ENCODE measurements around the gene ZFYVE26.
"Not testable (repeated sequence)": the region's sequence is repeated elsewhere in the genome, so short reads cannot be mapped to it uniquely, and the experiment has no call there.

Gene ZFYVE26

DNA sequence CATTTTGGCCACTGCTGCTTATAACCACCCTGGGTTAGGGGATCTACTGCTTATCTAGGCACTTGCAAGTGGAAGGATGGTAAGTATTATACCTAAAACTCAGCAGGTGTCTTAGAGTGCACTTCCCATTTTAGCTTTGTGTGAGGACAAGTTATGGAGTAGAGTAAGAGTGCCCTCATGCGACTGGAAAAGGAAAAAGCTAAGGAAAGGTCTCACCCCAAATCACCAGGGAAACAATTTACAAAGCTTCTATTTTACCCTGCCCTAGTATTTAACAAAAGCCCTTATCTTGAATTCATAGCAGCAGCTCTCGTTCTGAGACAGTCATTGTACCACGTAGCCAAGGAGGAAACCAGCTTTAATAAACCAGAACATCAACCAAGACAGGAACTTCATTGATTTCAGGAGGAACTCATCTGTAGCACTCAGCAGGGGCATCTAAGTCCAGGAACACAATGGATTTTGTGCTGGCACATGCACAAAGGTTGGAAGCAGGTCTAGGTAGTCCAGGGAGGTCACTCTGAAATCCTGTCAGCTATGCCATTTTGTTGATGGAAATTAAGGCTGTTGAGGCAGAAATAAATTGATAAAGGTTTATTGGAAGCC lies 111.8 kb downstream of the ZFYVE26 start:
- DNase-seq: no peak

DNA sequence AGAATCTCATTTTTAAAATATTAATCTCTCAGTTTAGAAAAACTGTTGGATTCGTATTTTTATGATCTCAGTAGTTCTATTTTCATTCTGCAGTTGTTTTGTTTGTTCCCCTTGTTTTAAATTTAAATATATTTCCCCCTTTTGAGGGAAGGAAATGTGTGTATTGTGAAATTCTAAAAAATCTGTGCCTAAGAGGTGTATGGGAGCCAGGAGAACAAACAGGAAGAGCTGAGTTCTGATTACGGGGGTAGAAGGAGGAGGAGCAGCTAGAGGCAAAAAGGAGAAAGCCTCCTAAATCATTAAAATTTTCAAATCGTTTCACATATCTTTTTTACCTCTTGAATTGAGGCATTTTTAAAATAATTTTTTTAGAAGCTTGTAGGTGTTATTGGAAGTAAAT lies 112.4 kb downstream of the ZFYVE26 start:
- no peak for DNase-seq

DNA sequence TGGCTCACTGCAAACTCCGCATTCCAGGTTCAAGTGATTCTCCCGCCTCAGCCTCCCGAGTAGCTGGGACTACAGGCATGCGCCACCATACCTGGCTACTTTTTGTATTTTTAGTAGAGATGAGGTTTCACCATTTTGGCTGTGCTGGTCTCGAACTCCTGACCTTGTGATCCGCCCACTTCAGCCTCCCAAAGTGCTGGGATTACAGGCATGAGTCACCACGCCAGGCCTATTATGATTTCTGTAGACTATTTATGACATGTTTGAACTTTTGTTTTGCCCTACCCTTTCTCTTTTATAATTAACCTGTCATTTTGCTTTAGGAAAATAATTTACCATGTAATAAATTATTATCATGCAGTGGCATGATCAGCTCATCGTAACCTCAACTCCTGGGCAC lies 114.9 kb downstream of the ZFYVE26 start, which contains the start of gene RDH12:
TSS of gene RDH12 (plus strand) at position 395 of the 400 bp plus-strand sequence. CDS start 20,757 bp downstream, outside the sequence.
- DNase-seq: not testable (repeated sequence)

DNA sequence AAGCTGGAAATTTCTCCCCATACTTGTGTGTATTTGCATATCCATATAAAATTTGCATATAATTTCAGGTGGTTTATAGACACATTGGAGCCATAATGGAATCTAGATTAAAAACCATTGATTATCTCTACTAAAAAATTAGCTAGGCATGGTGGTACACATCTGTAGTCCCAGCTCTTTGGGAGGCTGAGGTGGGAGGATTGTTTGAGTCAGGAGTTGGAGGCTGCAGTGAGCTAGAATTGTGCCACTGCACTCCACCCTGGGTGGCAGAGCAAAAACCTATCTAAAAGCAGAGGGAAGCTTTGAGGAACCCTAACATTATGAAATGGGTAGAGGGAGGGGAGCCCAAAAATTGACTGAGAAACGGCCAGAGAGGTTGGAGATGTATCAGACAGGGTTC lies 118.2 kb downstream of the ZFYVE26 start:
- DNase-seq: no peak

DNA sequence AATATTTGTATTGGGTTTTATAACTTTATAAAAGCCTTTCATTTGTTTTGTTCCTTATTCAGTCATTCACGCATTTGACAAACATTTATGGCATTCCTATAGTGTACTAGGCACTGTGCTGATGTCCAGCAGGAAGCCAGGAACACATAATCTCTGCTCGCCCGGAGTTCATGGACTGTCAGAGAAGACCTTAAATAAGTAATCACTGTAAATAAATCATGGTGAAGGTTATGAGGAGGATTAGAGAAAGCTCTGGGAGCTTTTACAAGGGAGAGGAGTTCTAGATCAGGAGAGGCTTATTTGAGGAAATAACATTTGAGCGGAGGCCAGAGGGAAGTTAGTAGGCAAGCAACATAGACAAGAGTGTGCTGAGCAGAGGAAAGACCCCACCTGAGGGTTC lies 119.4 kb downstream of the ZFYVE26 start:
- no peak for DNase-seq

All from activated gamma-delta T cell (primary cell).